CD4-positive, alpha-beta T cell treated with Interleukin-6 for 4 hours (primary cell): Measurements from ENCODE around the gene TASP1.
A peak's percentile ranks its signal among the peaks of the same experiment; 100 is the strongest.

Experiments used
- DNase-seq: peaks from one replicate; pipeline ENCODE4 v3.0.0-alpha.2; 2020; ENCODE audit warnings: mixed read lengths

The TASP1 gene

DNA sequence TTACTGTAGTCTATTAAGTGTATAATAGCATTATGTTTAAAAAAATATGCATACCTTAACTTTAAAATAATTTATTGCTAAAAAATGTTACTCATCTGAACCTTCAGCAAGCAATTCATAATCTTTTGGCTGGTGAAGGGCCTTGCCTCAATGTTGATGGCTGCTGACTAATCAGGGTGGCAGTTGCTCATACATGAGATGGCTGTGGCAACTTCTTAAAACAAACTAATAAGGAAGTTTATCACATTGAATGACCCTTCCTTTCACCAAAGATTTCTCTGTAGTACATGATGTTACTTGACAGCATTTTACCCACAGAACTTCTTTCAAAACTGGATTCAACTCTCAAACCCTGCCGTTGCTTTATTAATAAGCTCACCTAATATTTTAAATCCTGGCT is 84.0 kb downstream of the TASP1 start:
- DNase-seq: no peak

GRCh38 chr20:13554076-13554475 is 84.7 kb downstream of the TASP1 start:
- no peak for DNase-seq

DNA sequence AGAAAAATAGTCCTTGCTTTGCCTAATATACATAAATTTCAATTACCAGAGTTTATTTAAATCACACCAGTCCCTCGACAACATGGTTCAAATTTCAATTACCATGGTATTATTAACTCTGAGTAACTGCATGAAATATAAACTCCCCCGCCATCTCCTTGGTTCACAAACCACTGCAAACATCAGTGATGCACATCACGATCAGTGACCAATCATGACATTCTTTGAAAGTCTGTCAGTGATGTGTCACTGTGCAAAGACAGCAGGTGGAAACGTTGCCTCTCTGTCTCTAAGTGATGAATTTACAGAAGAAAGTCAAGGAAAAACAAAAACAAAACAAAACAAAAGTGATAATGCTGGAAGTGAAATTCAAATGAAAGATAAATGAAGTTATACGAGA is 86.7 kb downstream of the TASP1 start:
- no peak for DNase-seq

DNA sequence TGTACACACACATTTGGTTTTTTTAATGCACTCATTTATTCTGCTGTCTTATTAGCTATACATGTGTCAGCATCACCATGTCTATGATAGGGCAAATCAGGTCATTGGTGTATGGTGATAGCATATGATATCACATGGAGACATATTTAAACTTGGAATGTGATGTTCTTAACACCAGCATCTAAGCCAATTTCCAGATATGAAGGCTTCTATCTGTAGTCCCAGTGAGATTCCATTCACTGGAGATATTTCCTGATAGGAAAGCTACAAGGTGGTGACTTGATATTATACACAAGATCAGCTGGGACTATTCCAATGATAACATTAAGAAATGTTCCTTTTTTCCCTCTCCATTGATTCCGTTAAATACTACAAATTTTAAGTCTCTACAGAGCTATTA is 89.3 kb downstream of the TASP1 start:
- no peak for DNase-seq

DNA sequence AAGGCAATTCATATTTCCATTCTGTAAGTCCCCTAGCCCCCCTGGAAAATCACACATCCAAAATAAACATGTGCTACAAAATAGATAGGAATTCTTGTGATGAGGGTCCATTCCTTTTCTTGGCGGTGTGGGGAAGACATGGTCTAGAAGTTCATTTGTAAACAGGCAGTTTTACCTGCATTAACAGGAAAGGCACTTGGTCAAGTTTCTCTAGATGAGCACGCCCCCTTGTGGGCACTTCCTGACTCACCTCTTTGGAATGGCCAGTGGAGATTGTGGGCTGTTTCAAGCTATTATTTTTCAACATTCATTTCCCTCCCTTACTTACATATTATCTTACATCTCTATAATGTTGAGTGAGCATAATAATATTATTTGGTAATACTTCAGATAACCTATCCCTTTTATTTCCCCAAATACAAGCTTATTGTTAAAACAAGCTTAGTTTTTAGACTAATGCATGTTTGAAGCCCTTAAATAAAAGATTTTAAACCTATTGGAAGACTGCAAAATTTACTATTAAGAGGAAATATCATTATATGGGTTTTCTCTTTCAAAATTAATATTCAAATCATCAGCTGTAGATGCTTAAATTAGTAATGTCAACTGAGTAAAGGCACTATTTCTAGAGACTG is 92.1 kb downstream of the TASP1 start:
- DNase-seq: peak; percentile 71

- DNase-seq: no peak
Measured at GRCh38 chr20:13545790-13546189, 92.9 kb downstream of the TASP1 start.

DNA sequence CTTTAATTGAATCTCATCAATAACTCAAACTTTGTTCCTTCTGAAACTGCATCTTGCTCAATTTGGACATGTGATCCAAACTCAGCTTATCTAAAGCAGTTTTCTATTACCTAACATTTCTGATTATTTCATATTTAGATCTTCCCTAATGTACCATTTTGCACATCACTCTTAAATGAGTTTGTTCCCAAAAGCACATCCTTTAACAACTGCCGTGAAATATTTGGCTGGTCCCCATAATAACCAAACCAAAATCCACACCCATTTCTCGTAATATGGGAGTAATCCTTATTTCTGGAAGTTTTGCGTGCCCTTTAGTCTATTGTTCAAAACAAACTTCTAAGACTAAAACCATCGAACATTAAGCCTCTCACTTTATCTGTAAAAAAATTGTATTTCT is 94.9 kb downstream of the TASP1 start:
- no peak for DNase-seq

DNA sequence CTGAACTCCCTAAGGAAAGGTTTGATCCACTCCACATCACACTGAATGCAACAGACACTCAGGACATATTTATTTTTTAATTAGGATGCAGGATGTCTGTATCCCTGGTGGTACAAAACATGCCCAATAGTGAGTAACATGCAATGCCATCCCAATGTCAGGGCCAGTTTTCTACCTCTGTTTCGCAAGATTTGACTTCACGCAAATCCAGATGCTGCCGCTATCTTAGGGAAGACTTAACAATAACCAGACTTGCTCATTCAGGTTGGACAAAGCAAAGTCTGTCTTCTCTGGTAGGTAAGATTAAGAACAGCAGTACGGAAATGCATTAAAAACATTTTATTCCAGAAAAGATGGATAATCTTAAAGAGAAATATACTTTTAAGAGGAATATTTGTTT is 103.1 kb downstream of the TASP1 start:
- no peak for DNase-seq

DNA sequence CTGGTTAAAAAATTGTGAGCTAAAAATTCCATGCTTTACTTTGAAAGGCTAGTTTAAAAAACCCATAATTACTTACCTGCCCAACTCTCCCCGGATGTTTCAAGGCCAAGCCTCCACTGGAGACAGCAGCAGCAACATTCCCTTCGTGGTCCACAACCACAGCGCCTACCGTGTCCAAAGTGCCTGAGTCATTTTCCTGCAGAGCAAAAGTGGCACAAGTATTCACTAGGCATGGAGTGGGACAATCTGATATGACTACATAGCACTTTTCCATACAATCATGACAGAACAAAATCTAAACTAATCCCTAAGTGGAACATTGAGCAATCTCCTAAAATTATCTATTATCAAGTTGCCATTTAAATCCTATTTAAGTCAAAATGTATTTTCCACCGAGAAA is 104.8 kb downstream of the TASP1 start:
- no peak for DNase-seq

- DNase-seq: no peak
Measured at GRCh38 chr20:13530146-13530545, 108.6 kb downstream of the TASP1 start.

DNA sequence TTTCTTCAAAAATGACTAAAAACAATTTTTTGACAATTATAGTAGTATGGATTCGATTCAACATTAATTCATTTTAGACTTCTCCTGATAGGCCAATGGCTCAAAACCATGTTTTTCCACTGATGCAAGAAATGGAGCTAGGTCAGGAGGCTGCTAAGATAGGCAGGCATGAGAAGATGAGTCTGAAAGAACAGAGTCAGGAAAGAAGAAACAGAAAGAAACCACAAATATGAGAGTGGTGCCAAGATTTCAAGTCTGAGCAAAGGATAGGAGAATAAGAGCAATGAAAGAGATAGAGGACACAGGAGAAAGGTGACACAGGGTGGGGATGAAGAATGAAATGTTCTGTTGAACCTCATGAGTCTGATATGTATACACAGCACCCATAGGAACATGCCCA is 112.2 kb downstream of the TASP1 start:
- no peak for DNase-seq

DNA sequence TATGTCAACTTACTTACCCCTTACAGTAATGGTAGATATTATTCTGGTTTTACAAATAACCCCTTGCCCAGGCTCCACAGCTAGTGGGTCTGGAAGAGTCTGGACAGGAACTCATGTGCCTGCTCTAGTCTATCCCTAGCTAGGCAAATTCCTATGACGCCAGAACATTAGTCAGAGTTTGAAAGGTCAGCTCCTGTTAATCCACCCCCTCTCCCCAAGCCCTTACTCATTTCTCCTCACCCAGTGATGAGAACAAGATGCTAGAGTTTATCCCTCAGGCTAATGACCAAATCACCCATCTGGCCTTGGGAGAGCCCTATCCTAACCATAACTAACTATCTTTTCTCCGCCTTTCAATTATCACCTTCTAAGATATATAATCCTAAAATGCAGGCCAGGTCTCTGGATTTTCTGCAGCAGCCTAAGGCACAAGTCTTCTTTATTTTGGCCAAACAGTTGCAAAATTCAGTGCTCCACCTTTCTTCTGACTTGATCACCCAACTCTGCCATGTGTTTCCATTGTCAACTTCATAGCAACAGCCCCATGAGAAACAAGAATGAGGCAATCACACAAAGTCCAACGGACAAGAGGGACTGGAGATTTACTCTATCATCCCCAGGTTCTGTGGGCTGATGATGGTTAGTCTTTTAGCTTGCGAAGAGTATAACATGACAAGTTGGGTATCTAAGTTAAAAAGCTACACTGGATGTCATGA is 113.3 kb downstream of the TASP1 start:
- DNase-seq: no peak

DNA sequence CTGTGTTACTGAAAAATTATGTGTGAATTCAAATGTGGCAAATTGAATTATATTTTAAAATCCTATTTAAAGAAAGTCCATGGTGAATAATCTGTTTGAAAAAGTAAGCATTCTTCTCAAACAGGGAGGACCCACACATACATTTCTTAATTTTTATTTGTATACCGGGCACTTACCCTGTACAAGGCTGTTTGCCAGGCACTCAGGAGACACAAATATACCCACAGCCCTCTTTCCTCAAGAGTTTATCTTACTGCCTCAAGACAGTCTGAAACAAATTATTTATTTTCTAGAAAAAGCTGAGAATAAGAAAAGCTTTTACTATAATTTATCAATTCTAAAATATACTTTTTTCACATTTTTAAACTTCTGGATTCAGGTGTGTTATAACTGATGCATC is 114.4 kb downstream of the TASP1 start:
- no peak for DNase-seq

- DNase-seq: no peak
Measured at GRCh38 chr20:13517831-13518230, 120.9 kb downstream of the TASP1 start.

DNA sequence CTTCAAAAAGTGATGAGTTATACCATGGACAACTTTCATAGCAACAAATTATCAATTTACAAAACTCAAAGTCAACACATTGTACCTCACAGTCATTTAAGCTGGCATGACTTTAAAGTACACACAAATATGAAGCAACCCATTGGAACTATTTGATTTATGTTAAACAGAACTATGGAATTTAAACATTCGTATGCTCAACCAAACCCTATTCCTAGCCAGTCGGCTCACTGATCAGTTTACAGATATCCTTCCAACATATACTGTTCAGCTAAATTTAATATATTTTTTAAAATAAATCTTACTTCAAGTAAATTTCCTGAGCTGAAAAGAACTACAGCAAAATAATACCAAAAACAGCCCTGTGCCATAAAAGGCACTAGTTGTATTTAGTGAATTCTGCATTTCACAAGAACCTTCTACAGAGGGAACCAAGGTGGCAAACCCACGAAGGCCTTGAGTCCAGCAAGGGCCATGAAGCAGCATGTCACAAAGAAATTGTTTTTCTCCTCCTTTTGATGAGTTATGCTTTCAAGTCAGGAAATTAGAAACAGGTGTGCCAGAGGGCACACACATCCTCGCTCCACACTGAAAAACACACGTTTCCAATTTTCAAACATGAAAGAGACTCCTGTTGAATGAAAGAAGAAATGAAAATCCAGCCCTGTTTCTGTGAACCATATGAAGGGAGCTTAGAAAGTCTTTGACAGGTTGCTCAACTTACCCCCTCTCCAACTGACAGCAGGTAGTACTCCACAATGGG is 122.8 kb downstream of the TASP1 start:
- no peak for DNase-seq

- DNase-seq: no peak
Measured at GRCh38 chr20:13515291-13515690, 123.4 kb downstream of the TASP1 start.

DNA sequence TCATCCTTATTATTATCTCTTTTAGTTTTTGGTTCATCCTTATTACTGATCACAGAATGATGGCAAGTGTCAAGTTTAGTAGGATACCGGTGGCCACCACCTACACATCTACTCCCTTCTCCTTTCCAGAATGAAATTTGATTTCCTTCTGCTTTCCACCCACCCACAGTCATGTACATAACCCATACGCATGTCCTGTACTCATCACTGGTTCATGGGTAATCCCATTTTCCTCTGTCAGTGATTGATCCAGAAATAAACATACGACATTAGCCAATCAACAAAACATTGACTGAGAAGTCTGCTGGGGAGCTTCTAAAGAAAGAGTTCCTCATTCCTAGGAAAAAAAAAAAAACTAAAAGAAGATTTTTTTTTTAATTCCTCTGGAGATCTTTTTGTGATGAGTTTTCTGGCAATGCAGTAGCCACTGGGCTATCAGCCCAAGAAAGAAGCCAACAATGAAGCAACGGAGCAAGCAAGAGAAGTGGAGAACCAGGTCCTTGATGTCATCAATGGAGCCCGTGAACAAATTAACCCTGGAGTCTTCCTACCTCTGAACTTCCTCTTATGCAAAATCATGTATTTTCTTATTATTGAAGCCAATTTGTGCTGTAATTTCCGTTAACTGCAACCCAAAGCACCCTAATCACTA is 127.8 kb downstream of the TASP1 start:
- no peak for DNase-seq

DNA sequence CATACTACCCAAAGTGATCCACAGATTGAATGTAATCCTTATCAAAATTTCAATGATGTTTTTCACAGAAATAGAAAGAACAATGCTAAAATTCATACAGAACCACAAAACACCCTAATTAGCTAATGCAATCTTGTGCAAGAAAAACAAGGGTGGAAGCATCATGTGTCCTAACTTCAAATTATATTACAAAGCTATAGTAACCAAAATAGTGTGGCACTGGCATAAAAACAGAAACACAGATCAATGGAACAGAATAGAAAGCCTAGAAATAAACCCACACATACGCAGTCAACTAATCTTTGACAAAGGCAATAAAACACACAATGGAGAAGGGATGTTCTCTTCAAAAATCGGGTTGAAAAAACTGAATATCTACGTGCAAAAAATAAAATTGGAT is 131.1 kb downstream of the TASP1 start:
- DNase-seq: no peak

- DNase-seq: no peak
Measured at GRCh38 chr20:13501500-13501899, 137.2 kb downstream of the TASP1 start.

DNA sequence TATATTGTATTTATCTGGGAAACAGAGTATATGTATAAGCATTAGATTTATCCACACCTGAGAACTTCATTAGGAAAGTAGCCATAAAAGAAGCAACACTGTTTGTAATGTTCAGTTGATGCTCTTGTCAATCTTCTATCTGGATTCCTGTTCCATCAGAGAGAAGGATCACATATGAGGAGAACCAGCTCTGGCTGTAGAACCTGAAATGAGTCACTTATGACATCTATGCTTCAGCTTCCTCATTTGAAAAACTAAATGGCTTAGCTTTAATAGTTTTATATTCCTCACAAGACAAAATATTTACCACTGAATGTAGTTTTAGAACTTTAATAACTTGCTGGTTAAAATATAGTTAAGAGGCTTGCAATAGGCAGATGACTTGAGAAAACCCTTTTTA is 144.7 kb downstream of the TASP1 start:
- DNase-seq: no peak

DNA sequence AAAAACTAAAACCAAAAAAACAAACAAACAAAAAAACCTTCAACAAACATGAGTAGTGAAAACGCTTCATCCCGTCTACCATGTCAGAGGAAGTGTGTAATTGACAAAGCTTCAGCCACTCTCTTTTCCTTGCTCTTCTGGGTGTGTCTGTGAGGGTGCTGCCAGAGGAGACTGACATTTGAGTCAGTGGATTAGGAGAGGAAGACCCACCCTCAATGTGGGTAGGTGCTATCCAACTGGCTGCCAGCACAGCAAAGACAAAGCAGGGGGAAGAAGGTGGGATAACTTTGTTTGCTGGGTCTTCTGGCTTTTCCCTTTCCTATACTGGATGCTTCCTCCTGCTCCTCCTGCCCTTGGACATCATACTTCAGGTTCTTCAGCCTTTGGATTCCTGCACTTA is 145.6 kb downstream of the TASP1 start:
- DNase-seq: no peak

GRCh38 chr20:13492001-13492481 is 146.7 kb downstream of the TASP1 start:
- DNase-seq: no peak

DNA sequence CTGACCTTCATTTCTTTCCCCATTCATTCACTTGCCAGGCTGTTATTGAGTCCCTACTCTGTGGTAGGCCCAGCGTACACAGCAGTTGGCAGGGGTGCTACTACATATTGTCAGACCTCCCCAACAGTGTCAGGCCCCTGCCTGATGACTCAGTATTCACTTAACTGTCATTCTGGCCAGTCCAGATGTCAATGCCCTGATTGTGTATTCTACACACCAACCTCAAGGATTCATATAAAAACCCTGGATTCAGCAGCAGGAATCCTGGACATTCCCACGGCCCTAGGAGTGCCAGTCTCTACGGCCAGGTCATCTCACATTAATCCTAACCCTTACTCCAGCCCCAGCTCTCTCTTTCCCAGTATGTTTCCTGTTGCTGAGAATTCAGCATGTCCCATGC is 151.5 kb downstream of the TASP1 start:
- DNase-seq: no peak

GRCh38 chr20:13486694-13487093 is 152.0 kb downstream of the TASP1 start:
- DNase-seq: no peak
